Lower lobe of right lung (tissue), 2 donors: ENCODE results near the gene ACAD8. TPM values are rescaled to one million over a fixed set of nuclear protein-coding genes. Genes with fewer than 3 reads are reported as not detected.

ENCODE experiments used
- ATAC-seq, 2 donors: fragments of 200-7000 bp; cut with Tn5 transposase; one replicate each; pipeline ENCODE4 v1.9.1; 2020 to 2022; ENCODE audit warnings: mild to moderate bottlenecking in 2 of 2, moderate library complexity in 2 of 2
- DNase-seq: peaks from one replicate; pipeline ENCODE4 v3.0.0-alpha.2; 2020
- H3K27ac ChIP-seq: fragments of 200-600 bp; one replicate; pipeline ENCODE4 v1.8.0; 2022
- H3K27me3 ChIP-seq: fragments of 200-600 bp; one replicate; pipeline ENCODE4 v1.8.0; 2022; ENCODE audit warnings: low read depth
- H3K36me3 ChIP-seq: fragments of 200-600 bp; one replicate; pipeline ENCODE4 v1.8.0; 2022; ENCODE audit warnings: mild to moderate bottlenecking
- H3K4me1 ChIP-seq: fragments of 200-600 bp; one replicate; pipeline ENCODE4 v1.8.0; 2022
- H3K4me3 ChIP-seq: fragments of 200-600 bp; one replicate; pipeline ENCODE4 v1.8.0; 2022; ENCODE audit warnings: mild to moderate bottlenecking
- H3K9me3 ChIP-seq: fragments of 200-600 bp; one replicate; pipeline ENCODE4 v1.8.0; 2022
- intact Hi-C: fragments of 100-400 bp; cut with DNase I; formaldehyde crosslinking; loops from one replicate; pipeline ENCODE4 v1.11.0; 2022
- total RNA-seq: library from RNA; stranded (reverse); fragmentation: NEBNext Ultra II Directional; extraction: Animal tissue kit (Norgen Biotek cat#: 25700); gene quantifications from one replicate; pipeline ENCODE4 v1.2.1, GENCODE V29; 2021
- TF ChIP-seq, protein P1 (sequence below): fragments of 200-600 bp; IDR thresholded peaks from one replicate; pipeline ENCODE4 v1.8.0; 2022; ENCODE audit warnings: antibody characterized with exemption, mild to moderate bottlenecking
- donor health status: DM: no; HTN: yes; CAD: no; lungs with severe emphysema.

The ACAD8 gene
- total RNA-seq, 1 donor from 2014 or later: 33.9 TPM

DNA sequence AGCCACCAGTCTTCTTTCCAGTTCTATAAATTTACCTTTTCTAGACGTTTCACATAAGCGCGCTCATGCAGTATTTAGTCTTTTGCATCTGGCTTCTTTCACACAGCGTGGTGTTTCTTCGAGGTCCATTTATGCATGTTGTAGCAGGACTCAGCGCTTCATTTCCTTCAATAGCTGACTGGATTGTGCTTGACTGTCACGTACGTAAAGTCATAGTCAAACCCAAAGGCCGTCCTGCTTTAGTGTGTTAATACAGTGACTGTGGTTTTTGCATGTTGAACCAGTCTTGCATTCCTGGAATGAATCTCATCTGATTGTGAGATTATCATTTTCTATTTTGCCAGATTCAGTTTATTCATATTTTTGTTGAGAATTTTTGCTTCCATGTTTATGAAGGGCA lies 41.3 kb downstream of the ACAD8 start:
- Histone ChIP-seq H3K27me3 (no peaks in the 10 kb centered on the region), H3K4me1 (no peaks in the 10 kb centered on the region), H3K27ac (no peak overlapping the region), H3K9me3 (no peaks in the 10 kb centered on the region), H3K36me3 (no peaks in the 10 kb centered on the region), H3K4me3 (no peak overlapping the region)
- ATAC-seq (no peak), DNase-seq (no peak)
- TF ChIP-seq, protein P1, sequence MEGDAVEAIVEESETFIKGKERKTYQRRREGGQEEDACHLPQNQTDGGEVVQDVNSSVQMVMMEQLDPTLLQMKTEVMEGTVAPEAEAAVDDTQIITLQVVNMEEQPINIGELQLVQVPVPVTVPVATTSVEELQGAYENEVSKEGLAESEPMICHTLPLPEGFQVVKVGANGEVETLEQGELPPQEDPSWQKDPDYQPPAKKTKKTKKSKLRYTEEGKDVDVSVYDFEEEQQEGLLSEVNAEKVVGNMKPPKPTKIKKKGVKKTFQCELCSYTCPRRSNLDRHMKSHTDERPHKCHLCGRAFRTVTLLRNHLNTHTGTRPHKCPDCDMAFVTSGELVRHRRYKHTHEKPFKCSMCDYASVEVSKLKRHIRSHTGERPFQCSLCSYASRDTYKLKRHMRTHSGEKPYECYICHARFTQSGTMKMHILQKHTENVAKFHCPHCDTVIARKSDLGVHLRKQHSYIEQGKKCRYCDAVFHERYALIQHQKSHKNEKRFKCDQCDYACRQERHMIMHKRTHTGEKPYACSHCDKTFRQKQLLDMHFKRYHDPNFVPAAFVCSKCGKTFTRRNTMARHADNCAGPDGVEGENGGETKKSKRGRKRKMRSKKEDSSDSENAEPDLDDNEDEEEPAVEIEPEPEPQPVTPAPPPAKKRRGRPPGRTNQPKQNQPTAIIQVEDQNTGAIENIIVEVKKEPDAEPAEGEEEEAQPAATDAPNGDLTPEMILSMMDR: no peak
- intact Hi-C loops: no loop called here

- Histone ChIP-seq H3K36me3 (no peaks in the 10 kb centered on the region), H3K27me3 (no peaks in the 10 kb centered on the region), H3K4me3 (no peak overlapping the region), H3K4me1 (no peaks in the 10 kb centered on the region), H3K9me3 (peaks cover 8% of the 10 kb centered on the region), H3K27ac (no peak overlapping the region)
- ATAC-seq (no peak), DNase-seq (no peak)
- TF ChIP-seq, protein P1: no peak
- intact Hi-C loops: no loop called here
These were observed 58.9 kb downstream of the ACAD8 start for GRCh38 chr11:134312223-134312622.

DNA sequence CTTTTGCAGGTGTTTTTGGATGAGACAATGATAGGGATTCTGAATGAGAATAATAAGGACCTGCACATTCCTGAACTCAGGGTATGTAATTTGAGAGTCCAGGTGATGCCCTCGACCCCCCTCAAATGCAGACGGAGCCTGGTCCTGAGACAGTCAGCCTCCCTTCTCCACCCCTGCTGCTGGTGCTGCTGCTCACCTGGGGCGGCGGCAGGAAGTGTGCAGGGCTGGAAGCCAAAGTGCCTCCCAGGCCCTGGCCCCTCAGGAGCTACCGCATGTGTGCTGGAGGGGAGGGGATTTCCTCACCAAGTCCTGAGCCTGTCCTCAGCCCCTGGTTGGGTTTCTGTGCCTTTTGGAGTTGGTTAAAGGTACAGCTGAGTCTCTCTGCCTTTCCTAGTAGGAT lies 59.4 kb downstream of the ACAD8 start:
- no peak overlapping the region for H3K27ac ChIP-seq
- no peak for DNase-seq
- no peak for ATAC-seq
- H3K36me3 ChIP-seq: no peaks in the 10 kb centered on the region
- H3K4me3 ChIP-seq: no peak overlapping the region
- H3K9me3 ChIP-seq: peaks cover 8% of the 10 kb centered on the region
- H3K4me1 ChIP-seq: no peaks in the 10 kb centered on the region
- H3K27me3 ChIP-seq: no peaks in the 10 kb centered on the region
- TF ChIP-seq, protein P1: no peak
- intact Hi-C loops: no loop called here

DNA sequence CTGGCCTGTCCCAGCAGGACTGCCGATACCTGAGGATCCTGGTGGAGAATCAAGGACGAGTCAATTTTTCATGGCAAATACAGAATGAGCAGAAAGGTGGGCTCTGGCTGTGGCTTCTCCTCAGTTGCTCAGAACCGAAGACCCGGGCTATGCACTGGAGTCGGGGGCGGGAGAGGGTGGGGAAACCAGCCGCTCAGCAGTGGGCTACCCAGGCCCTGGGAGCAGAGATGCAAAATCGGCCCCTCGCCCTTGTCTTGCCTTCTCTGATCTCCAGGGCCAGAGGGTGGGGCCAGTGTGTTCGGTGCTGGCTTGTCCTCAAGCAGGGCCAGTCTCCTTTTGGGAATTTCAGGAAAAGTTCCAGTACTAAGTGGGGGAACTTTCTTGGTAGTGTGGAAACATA lies 60.0 kb downstream of the ACAD8 start:
- Histone ChIP-seq H3K27me3 (no peaks in the 10 kb centered on the region), H3K36me3 (no peaks in the 10 kb centered on the region), H3K27ac (no peak overlapping the region), H3K4me3 (no peak overlapping the region), H3K9me3 (peaks cover 8% of the 10 kb centered on the region), H3K4me1 (no peaks in the 10 kb centered on the region)
- ATAC-seq: no peak
- no peak for DNase-seq
- TF ChIP-seq, protein P1: no peak
- intact Hi-C loops: no loop called here

GRCh38 chr11:134313821-134314607 lies 60.6 kb downstream of the ACAD8 start:
- Histone ChIP-seq H3K9me3 (peaks cover 11% of the 10 kb centered on the region), H3K4me3 (no peak overlapping the region), H3K27me3 (no peaks in the 10 kb centered on the region), H3K27ac (no peak overlapping the region), H3K4me1 (no peaks in the 10 kb centered on the region), H3K36me3 (no peaks in the 10 kb centered on the region)
- intact Hi-C loops: no loop called here
- TF ChIP-seq, protein P1: no peak
- DNase-seq (no peak), ATAC-seq (no peak)

Other genes starting within 250 kb of the ACAD8 start
- 32.1 TPM for gene JAM3, start 184.5 kb upstream of the ACAD8 start, total RNA-seq
- gene NCAPD3, start 29.6 kb upstream of the ACAD8 start, total RNA-seq: 17.6 TPM
- gene VPS26B, start 28.9 kb upstream of the ACAD8 start, total RNA-seq: 42.7 TPM
- gene THYN1, start 216 bp upstream of the ACAD8 start, total RNA-seq: 33.7 TPM
- 0.27 TPM for gene GLB1L3, start 22.8 kb downstream of the ACAD8 start, total RNA-seq
- 5.1 TPM for gene GLB1L2, start 78.4 kb downstream of the ACAD8 start, total RNA-seq
- 1.4 TPM for gene B3GAT1, start 158.7 kb downstream of the ACAD8 start, total RNA-seq